Thyroid gland (tissue), 4 donors: ENCODE measurements around the gene LEMD1.

Source experiments
- POLR2A ChIP-seq, 2 donors: fragments of 450-650 bp; IDR thresholded peaks; one replicate each; pipeline ENCODE4 v1.6.1; 2017; ENCODE audit warnings: antibody characterized with exemption in 2 of 2, mild to moderate bottlenecking in 2 of 2, moderate library complexity in 1 of 2
- TF ChIP-seq, protein P1 (sequence below), 6 experiments: fragments of 200-600 bp in 3 of 6; fragments of 450-650 bp in 3 of 6; sonication (generic) in 3 of 6; IDR thresholded peaks; one replicate each; pipeline ENCODE4 v1.5.1; 2016 to 2019; ENCODE audit warnings: antibody characterized with exemption in 6 of 6, mild to moderate bottlenecking in 2 of 6, inconsistent platforms in 1 of 6, moderate library complexity in 1 of 6

DNA sequence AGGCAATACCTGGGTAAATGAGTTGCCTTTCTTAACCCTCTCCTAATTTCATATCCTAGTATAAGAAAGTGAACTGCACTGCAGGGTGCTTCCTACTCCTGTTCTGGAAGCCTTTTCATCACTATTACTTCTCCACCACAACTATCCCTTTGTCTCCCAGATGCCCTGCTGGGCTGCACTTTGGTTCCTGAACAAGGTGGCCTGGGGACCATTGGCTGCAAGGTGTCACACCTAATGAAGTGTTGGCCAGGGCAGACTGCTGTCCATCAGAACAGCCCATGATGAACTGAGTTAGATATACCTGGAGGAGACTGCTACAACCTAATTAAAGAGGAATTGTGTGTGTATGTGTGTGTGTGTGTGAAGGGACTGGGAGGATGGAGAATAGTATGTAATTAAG lies 63.3 kb downstream of the LEMD1 start:
- TF ChIP-seq, protein P1, sequence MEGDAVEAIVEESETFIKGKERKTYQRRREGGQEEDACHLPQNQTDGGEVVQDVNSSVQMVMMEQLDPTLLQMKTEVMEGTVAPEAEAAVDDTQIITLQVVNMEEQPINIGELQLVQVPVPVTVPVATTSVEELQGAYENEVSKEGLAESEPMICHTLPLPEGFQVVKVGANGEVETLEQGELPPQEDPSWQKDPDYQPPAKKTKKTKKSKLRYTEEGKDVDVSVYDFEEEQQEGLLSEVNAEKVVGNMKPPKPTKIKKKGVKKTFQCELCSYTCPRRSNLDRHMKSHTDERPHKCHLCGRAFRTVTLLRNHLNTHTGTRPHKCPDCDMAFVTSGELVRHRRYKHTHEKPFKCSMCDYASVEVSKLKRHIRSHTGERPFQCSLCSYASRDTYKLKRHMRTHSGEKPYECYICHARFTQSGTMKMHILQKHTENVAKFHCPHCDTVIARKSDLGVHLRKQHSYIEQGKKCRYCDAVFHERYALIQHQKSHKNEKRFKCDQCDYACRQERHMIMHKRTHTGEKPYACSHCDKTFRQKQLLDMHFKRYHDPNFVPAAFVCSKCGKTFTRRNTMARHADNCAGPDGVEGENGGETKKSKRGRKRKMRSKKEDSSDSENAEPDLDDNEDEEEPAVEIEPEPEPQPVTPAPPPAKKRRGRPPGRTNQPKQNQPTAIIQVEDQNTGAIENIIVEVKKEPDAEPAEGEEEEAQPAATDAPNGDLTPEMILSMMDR (IDR thresholded peaks at IDR 0.05): no peak
- TF ChIP-seq POLR2A (IDR thresholded peaks at IDR 0.05): no peak
